Measurements from ENCODE around the gene FAM114A1.
"Not testable (repeated sequence)": the region's sequence is repeated elsewhere in the genome, so short reads cannot be mapped to it uniquely, and the experiment has no call there.

Gene FAM114A1

DNA sequence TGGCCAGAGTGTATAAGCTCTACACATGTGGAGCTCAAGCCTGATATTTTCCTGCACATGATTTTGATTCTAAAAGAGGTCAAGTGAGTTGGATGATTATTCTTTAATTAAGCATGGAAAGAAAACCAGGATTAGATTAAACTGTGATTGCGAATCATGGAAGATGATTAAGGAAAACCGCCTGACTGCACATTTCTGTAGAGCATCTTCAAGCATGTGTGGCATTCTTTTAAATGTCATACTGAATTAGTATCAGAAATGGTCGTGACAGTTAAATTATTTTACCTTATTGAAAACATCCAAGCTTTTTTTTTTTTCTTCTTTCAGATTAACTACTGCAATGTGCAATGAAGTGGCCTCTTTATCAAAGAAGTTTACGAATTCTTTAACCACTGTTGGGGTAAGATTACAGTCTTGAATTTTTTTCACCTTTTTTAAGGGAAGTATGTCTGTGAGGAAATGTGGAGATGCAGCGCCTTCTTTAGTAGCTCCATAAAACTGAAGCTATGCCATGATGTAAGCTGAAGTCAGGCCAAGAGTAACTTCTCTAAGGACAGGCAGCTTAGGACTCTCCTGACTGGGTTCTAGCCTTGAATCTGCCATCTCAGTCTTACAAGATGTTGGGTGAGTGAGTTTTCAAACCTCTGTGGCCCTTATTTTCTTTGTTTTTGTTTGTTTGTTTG lies 67.9 kb downstream of the FAM114A1 start:
- DNase-seq (ENCODE audit: low spot score): no peak

DNA sequence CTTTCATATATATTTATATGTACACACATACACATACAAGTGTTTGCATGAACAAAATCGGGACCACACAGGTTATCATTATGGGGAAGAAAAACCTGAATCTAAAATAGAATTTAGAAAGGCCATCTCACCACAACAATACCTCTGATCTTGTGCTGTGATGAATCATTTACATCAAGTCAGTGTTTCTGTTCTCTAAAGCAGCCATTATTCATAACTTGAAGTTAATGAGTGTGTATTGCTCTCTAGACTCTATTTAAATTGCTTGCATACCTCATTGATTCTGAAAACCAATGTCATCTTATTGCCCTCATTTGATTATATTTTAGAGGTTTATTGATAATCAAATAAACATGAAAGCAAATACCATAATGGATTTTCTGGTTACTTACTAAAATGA lies 71.6 kb downstream of the FAM114A1 start:
- no peak for DNase-seq (ENCODE audit: low spot score)

DNA sequence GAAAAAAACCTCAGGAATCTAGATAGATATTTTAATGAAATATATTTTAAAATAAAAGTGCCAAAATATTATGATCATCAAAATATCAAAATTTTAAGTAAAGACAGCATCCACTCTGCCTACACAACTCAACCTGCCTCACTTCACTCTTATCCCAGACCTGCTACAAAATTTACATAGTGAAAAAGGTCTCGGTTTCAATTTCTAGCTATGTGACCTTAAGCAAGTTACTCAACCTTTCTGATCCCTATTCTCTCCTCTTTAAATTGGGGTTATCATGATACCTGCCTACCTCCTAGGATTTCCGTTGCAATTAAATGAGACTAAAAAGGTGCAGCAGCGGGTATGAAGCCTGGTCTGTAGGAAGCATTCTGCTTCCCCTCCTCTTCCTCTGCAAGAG lies 72.9 kb downstream of the FAM114A1 start:
- no peak for DNase-seq (ENCODE audit: low spot score)

DNA sequence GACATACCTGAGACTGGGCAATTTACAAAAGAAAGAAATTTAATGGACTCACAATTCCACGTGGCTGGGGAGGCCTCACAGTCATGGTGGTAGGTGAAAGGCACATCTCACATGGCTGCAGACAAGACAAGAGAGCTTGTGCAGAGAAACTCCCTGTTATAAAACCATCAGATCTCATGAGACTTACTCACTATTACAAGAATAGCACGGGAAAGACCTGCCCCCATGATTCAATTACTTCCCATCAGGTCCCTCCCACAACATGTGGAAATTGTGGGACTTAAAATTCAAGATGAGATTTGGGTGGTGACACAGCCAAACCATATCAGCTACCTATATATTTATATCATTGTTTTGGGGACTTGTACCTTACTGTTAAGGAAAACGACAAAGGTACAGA lies 74.3 kb downstream of the FAM114A1 start:
- DNase-seq (ENCODE audit: low spot score): not testable (repeated sequence)

DNA sequence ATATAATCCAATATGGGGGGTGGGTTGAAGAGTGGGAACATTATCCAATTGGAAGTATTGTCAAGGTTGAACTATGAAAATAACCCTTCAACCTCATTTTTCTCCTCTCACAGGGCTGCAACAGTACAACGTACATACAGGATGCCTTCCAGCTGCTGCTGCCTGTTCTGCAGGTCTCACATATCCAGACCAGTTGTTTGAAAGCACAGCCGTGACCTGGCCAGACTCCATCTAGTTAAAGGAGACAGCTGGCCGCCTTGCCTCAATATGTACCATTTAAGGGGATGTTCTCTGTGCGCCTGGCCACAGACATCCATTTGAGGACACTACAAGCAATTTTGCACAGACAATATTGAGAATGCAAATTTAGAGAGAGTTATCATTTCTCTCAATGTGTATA lies 75.7 kb downstream of the FAM114A1 start:
- DNase-seq (ENCODE audit: low spot score): no peak

DNA sequence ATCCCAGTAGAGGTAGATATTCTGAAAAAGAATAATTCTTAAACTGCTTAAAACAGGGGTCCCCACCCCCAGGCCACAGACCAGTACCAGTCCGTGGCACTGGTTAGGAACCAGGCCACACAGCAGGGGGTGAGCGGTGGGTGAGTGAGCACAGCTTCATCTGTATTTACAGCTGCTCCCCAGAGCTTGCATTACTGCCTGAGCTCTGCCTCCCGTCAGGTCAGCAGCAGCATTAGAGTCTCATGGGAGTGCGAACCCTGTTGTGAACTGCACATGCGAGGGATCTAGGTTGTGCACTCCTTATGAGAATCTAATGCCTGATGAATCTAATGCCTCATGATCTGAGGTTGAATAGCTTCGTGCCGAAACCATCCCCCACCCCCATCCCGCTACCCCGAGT lies 76.8 kb downstream of the FAM114A1 start:
- no peak for DNase-seq (ENCODE audit: low spot score)

DNA sequence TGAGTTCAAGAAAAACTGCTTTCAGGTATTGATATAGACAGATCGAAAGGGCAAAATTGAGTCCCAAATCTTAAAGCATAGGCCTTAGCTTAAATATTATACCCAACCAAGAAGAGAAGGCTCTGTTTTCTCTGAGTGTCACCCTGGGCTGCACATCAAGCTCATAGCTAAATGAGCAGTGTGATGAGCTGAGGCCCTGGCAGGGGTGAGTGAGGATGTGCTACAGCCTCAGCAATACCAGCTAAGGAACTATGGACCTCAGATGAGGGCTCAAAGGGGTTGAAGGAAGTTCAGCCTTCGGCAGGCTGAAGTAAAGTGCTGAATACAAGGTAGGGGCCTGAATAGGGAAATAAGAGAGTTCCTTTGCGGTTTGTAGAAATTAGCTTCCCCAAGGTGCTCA lies 79.3 kb downstream of the FAM114A1 start:
- no peak for DNase-seq (ENCODE audit: low spot score)

DNA sequence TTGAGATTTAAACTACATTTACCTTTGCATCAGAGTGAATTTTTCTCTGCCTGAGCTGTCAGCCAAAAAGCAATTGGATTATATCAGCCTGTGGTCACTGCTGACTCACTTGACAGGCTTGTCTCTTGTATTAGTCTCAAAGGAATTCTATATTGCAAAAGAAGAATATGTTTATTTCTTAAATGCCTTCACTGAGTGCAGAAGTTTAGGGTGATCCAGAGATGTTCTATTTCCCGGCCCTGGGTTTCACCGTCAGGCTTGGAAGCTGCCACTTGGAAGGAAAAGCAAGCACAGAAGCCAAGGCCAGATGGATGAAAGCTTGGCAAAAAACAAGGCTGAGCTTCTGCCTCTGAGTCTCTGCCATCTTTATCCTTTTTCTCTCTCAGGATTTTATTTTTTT lies 80.9 kb downstream of the FAM114A1 start:
- peak; percentile 28 for DNase-seq (ENCODE audit: low spot score)

DNA sequence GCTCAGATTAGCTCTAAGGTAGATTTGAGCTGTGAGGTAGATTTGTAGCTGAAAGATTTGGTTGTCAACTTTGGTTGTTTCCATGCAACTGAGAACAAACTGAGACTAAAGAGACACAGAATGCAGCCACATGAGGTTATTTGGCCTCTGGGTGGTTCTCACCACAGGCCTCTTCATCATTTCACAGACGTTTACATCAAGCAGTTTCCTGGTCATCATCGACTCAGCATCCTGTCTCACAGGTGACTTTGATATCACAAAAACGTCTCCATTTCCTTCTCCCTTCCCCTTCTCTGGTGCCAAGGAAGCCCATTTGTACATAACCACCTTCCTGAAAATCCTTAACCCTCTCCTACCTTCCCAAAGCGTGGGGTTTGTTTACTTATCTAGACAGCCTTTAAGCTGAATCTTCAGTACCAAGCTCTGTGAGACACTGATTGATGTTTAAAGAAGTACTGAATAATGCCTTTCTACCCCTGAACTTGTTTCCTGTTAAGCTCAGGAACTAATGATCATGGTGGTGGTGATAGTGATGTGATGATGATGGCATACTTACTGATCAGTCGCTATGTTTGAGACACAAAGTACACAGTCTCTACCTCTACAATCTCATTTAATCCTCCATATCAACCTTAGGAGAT lies 81.9 kb downstream of the FAM114A1 start:
- no peak for DNase-seq (ENCODE audit: low spot score)

DNA sequence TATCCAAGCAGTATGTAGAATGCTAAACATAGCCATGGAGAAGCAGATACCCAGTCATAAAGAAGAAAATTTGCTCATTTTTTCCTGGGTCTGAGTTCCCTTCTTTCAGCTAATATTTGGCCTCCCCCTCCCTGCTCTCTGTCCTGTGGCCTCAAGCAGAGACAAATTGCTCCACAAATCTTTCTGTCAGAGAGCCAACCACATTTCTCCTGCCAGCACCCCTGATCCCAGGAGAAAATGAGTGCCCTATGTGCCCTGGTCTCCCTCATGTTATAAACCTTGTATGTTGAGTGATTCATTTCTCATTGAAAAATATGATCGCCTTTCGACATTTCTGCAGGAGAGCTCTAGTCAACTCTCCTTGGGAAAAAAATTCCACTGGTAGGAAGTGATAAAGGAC lies 82.6 kb downstream of the FAM114A1 start:
- DNase-seq (ENCODE audit: low spot score): no peak

DNA sequence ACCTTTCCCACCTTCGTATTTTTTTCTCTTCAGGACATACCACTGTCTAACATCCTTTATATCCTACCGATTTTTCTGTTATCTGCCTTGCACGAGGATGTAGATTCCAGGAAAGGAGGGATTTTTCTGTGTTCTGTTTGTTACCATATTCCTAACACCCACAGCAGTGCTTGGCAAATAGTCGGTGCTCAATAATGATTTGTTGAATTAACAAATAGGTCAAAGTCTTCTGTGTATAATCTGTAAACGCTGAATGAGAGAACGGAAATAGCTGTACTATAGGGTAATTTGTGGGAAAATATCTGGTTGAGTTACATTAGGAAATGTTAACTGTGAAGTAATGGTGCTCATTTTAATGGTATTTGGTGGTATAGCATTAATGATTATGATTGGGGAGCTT lies 83.1 kb downstream of the FAM114A1 start:
- DNase-seq (ENCODE audit: low spot score): no peak

DNA sequence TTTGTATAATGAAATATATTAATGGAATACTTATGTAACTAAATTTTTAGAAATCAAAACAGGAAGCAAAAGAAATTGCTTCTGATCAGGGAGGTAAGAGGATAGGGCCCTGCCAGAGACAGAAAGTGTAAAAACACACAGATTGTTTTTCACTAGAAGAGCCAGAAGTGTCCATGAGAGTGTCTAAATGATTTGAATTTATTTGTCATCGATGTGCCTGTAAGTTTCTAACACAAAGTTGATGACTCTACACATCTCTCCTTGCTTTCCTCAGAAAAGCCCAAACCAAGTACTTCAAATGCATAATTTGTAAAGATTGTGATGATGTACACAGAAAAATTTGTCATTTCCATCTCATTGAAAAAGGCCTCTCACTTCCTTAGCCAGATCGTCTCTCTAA lies 84.0 kb downstream of the FAM114A1 start:
- no peak for DNase-seq (ENCODE audit: low spot score)

DNA sequence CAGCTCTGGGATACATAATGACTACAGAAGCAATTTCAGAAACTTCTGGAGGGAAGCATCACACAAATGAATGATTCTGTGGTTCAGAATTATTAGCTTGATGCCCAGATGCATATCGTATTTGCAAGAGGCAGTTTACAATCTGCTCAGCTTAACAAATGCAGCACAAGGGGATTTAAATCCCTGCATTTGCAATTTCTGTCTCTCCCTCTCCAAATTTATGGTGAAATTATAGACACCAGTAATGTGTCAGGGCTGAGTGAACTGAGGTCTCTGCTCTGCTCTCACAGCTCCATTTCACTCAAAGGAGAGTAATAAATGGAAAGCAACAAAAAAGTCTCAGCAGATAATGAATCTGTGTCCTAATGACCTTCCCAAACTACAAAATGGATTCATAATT lies 84.4 kb downstream of the FAM114A1 start:
- DNase-seq (ENCODE audit: low spot score): no peak

DNA sequence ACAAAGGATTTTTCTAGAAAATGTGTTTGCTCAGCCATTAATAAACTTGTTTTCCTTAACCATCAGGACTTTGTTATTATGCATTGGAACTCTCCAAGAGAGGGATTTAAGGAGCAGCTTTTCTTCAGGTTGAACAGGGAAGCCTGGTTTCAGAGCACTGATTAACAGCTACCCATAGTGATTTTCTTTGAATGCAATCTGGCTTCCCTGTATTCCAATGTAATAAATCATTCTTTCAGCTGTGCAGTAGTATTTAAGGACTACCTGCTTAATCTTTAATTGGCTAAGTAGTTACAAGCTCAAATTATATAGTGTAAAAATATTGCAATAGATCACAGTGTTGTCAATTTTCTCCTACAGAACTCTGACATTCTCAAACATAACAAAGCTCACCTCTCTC lies 87.1 kb downstream of the FAM114A1 start:
- DNase-seq (ENCODE audit: low spot score): no peak

DNA sequence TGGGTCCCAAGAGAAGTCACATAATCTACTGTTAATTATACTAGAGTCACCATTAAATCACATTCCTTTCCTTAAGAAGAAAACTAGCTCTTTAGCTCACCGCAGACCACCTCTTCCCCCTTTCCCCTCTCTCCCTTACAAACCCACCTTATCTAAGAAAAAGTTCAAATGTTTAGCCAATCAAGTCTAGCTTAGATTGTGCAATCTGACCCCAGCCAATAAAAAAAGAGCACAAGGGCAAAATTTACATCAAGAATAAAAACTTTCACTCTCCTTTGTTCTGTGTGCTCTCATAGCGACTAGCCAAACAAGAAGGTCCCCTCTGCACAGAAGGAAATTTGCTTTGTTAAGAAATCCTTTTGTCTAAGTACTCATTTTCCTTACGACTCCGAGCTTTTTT lies 88.4 kb downstream of the FAM114A1 start:
- no peak for DNase-seq (ENCODE audit: low spot score)

DNA sequence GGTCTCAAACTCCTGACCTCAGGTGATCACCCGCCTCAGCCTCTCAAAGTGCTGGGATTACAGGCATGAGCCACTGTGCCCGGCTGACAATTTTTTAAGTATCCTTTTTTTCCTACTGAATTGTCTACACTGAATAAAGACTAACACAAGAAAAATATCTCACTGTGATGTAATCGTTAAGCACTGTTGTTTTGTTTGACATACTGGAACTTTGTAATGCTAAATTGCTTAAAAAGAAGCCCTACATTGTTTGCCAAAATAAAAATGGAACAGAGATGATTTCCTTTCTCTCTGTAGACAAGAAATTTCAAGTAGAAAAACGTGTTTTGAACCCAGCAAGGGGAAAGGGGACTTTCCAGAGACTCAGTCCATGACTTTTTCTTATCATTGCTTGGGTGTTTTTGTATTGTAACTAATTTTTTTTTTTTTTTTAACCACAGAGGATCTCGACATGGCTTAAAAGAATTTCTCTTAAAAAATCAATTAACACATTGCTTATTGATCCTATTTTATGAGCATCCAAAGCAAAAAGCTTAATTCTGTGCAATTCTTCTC lies 89.7 kb downstream of the FAM114A1 start:
- no peak for DNase-seq (ENCODE audit: low spot score)

DNA sequence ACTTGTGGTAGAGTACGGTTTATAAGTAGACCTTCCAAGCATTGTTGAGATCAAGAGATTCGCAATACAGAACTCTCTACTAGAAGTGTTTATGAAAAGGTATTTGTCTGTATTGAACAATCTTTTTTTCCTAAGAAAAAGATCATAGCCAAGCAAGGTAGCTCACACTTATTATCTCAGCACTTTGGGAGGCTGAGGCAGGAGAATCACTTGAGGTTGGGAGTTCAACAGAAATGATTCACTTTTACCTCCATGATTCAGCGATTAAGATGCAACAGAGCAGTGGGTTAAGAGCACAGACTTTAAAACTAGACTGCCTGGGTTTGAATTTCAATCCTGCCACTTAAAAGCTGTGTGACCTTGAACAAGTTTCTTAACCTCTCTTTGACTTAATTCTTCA lies 90.3 kb downstream of the FAM114A1 start:
- no peak for DNase-seq (ENCODE audit: low spot score)

DNA sequence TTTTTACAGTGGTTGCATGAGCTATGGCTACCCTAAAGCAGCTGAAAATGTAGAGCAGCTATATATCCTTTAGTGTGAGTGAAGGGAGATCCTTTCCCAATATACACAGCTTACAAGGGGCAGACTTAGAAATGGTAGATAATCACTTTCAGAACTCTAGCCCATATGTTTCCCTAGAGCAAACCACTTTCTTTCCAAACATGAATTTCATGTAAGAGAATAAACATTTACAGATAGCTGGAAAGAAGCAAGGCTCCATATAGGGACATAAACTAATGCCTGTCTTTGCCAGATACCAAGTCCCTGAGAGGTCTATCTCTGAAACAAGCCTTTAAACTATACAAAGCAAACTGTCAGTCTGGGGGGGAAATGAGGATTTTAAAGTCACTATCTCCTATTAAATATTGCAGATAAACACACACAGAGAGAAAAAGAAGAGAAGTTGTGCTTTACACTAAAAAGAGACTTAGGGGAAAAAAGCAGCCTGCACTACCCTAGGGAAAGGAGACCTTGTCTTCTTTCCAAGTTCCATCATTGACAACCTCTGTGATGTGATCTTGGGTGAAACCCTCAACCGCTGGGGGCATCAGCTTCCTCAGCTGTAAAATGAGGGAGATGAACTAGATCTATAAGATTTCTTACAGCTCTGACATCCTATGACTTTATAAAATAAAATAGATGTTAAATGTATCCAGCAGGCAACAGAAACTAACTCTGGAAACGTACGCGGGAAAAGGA lies 91.0 kb downstream of the FAM114A1 start:
- no peak for DNase-seq (ENCODE audit: low spot score)

DNA sequence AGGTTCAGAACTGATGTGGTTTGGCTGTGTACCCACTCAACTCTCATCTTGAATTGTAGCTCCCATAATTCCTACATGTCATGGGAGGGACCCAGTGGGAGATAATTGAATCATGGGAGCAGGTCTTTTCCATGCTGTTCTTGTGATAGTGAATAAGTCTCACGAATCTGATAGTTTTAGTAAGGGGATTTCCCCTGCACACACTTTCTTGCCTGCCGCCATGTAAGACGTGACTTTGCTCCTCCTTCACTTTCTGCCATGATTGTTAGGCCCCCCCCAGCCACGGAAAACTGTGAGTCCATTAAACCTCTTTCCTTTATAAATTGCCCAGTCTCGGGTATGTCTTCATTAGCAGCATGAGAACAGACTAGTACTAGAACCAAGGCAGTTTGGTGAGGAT lies 91.6 kb downstream of the FAM114A1 start:
- DNase-seq (ENCODE audit: low spot score): not testable (repeated sequence)

DNA sequence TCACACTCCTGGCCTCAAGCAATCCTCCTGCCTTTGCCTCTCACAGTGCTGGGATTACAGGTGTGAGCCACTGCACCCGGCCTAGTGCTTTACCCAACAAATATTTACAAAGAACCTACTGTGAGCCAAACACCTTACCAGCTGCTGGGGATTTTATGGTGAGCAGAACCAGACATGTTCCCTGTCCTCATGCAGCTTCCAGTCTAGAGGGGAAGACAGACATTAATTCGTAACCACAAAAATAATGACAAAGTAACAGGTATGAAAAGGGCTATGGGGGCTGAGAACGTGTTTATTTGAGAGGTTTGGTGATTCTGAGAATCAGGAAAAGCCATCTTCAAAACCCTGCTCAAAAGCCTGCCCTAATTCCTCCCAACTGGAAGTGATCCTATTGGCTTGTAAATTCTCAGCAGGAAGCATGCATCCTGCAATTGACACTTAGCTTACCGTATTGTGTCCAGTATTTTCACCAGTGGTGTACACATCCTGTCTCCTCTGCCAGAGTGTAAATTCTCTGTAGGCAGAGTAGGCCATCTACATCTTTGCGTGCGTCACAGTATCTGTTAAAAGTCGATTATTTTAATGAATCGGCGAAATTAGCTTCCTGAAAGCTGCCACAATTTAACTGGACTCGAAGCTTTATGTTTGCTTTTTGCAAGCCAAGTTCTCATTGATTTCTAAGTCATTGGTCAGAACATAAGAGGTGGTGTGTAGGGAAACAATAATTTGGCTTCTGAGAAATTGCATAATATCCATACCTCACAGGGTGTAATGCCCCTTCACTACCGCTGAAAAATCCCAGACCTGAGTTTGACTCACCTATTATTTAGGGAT lies 97.6 kb downstream of the FAM114A1 start:
- DNase-seq (ENCODE audit: low spot score): no peak

DNA sequence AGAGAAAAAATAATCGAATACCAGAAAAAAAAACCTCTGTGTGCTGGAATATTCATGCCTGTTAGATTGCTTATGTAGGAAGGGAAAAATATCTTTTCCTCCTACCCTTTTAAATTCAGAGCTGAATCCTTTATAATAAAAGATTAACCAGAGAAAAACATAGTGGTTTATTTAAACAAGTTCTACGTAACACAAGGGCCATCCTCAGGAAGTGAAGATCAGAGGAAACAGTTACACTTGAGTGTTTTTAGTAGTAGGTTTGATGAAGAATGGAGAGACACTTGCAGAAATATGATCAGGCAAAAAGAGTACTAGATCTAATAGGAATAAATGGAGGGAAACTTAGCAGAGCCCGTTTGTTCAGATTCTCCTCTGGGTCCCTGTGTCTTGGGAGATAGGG lies 98.3 kb downstream of the FAM114A1 start:
- no peak for DNase-seq (ENCODE audit: low spot score)
